GM12878 (cell line): Measurements from ENCODE around the gene FRAS1. TPM values are rescaled to one million over a fixed set of nuclear protein-coding genes. Genes with fewer than 3 reads are reported as not detected.

Experiments
- CEBPB ChIP-seq, 2 experiments: fragments of 150-350 bp in 1 of 2; IDR thresholded peaks; 2 replicates each; pipeline ENCODE4 v1.6.1; 2012 to 2014; ENCODE audit warnings: low read depth in 2 of 2, low read length in 2 of 2, borderline replicate concordance in 1 of 2, inconsistent platforms in 1 of 2
- DPF2 ChIP-seq: fragments of 450-650 bp; IDR thresholded peaks from 2 replicates; pipeline ENCODE4 v1.6.1; 2017; ENCODE audit warnings: mild to moderate bottlenecking
- GABPA ChIP-seq: IDR thresholded peaks from 2 replicates; pipeline ENCODE4 v1.6.1; 2014; ENCODE audit warnings: antibody characterized with exemption, low read depth, mild to moderate bottlenecking, inconsistent platforms
- HDAC6 ChIP-seq: fragments of 200-600 bp; sonication (generic); IDR thresholded peaks from one replicate; pipeline ENCODE4 v1.8.0; 2017; ENCODE audit warnings: antibody characterized with exemption; ENCODE audit not compliant: unreplicated experiment
- NR2C2 ChIP-seq: IDR thresholded peaks from 2 replicates; pipeline ENCODE4 v1.6.1; 2011; ENCODE audit warnings: borderline replicate concordance, low read depth; ENCODE audit not compliant: control insufficient read depth, insufficient read length
- PML ChIP-seq: IDR thresholded peaks from 2 replicates; pipeline ENCODE4 v1.6.1; 2012; ENCODE audit warnings: low read length, inconsistent platforms
- RB1 ChIP-seq: fragments of 450-650 bp; formaldehyde crosslinking; IDR thresholded peaks from 2 replicates; pipeline ENCODE4 v1.6.1; 2017; ENCODE audit warnings: mild to moderate bottlenecking, borderline replicate concordance
- RBBP5 ChIP-seq: fragments of 200-600 bp; sonication (generic); conservative IDR thresholded peaks from 2 replicates; pipeline ENCODE4 v1.6.1; 2016
- SIN3A ChIP-seq: IDR thresholded peaks from 2 replicates; pipeline ENCODE4 v1.6.1; 2012; ENCODE audit warnings: low read depth, low read length, improper control_type of control experiment
- YBX1 ChIP-seq: fragments of 450-650 bp; IDR thresholded peaks from 2 replicates; pipeline ENCODE4 v1.6.1; 2016; ENCODE audit warnings: antibody characterized with exemption
- ZNF274 ChIP-seq: IDR thresholded peaks from one replicate; pipeline ENCODE4 v1.8.0; 2011; ENCODE audit not compliant: insufficient read length, insufficient read depth
- polyA plus RNA-seq, 11 experiments: library from polyadenylated mRNA; depleted of rRNA in 4 of 11; unstranded in 6 of 11; stranded (reverse) in 5 of 11; fragments of >200 nt; fragmentation: Nextera tagmentation in 4 of 11; fragmentation: Illumina TruSeq in 1 of 11; extraction: Ambion mirVana in 4 of 11; extraction: Trizol in 1 of 11; gene quantifications; 1 replicate in 1 of 11; 2 replicates in 10 of 11; pipeline versions ENCODE4 v1.2.1 to v1.2.3, GENCODE V29; 2011 to 2016; ENCODE audit warnings: inconsistent platforms in 2 of 11, missing spikeins in 2 of 11, low read depth in 1 of 11
- total RNA-seq, 4 experiments: library from RNA; depleted of rRNA in 3 of 4; stranded (reverse); fragments of >200 nt in 3 of 4; fragmentation: Illumina TruSeq in 1 of 4; extraction: Trizol in 1 of 4; gene quantifications; 2 replicates each; pipeline versions ENCODE4 v1.2.1 to v1.2.3, GENCODE V29; 2013 to 2021
- TF ChIP-seq, protein P1 (sequence below): fragments of 450-650 bp; IDR thresholded peaks from 2 replicates; pipeline ENCODE4 v1.6.1; 2017; ENCODE audit warnings: antibody characterized with exemption, mild to moderate bottlenecking, moderate library complexity
- TF ChIP-seq, protein P2 (sequence below): fragments of 450-650 bp; IDR thresholded peaks from 2 replicates; pipeline ENCODE4 v1.6.1; 2016; ENCODE audit warnings: mild to moderate bottlenecking
- TF ChIP-seq, protein P3 (sequence below): IDR thresholded peaks from 2 replicates; pipeline ENCODE4 v1.6.1; 2012; ENCODE audit warnings: low read length, inconsistent platforms

Gene FRAS1
- total and polyA plus RNA-seq, 10 of the 15 experiments (the other 5 are each of a cell fraction or from before 2014, with no cell fraction given): 0.08 to 11.7 (median 0.20) TPM

DNA sequence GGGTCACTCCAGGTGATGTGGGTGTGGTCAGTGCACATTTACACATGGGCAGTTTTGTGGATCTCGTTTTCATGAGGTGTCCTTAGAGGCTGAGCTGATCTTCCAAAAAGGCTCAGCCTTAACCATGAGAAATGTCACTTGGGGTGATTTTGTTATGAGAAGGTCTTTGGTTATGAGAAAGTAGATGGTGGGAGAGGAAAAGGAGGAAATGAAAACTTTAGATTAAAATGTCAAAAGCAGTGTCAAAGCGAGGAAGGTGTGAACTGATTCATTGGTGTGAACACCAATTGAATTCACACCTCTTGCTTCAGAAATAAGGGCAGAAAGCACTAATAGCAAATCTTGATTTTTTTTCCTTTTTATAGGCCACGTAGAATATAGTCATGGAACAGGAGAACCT is 394.3 kb downstream of the FRAS1 start (continued):
- TF ChIP-seq GABPA (no peak), CEBPB (IDR thresholded peaks at IDR 0.05; ENCODE audit: borderline replicate concordance in 1 of 2, low read depth in 2 of 2, low read length in 2 of 2) (no peak), DPF2 (0 out of 2 replicates have a peak, but pooled peaks have one; percentile 31), HDAC6 (no peak), PML (no peak), ZNF274 (no peak), NR2C2 (no peak), RB1 (no peak), RBBP5 (no peak), YBX1 (no peak), SIN3A (no peak)
- TF ChIP-seq, protein P1, sequence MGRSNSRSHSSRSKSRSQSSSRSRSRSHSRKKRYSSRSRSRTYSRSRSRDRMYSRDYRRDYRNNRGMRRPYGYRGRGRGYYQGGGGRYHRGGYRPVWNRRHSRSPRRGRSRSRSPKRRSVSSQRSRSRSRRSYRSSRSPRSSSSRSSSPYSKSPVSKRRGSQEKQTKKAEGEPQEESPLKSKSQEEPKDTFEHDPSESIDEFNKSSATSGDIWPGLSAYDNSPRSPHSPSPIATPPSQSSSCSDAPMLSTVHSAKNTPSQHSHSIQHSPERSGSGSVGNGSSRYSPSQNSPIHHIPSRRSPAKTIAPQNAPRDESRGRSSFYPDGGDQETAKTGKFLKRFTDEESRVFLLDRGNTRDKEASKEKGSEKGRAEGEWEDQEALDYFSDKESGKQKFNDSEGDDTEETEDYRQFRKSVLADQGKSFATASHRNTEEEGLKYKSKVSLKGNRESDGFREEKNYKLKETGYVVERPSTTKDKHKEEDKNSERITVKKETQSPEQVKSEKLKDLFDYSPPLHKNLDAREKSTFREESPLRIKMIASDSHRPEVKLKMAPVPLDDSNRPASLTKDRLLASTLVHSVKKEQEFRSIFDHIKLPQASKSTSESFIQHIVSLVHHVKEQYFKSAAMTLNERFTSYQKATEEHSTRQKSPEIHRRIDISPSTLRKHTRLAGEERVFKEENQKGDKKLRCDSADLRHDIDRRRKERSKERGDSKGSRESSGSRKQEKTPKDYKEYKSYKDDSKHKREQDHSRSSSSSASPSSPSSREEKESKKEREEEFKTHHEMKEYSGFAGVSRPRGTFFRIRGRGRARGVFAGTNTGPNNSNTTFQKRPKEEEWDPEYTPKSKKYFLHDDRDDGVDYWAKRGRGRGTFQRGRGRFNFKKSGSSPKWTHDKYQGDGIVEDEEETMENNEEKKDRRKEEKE: no peak
- TF ChIP-seq, protein P2, sequence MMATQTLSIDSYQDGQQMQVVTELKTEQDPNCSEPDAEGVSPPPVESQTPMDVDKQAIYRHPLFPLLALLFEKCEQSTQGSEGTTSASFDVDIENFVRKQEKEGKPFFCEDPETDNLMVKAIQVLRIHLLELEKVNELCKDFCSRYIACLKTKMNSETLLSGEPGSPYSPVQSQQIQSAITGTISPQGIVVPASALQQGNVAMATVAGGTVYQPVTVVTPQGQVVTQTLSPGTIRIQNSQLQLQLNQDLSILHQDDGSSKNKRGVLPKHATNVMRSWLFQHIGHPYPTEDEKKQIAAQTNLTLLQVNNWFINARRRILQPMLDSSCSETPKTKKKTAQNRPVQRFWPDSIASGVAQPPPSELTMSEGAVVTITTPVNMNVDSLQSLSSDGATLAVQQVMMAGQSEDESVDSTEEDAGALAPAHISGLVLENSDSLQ: 0 out of 2 replicates have a peak, but pooled peaks have one; percentile 12
- TF ChIP-seq, protein P3, sequence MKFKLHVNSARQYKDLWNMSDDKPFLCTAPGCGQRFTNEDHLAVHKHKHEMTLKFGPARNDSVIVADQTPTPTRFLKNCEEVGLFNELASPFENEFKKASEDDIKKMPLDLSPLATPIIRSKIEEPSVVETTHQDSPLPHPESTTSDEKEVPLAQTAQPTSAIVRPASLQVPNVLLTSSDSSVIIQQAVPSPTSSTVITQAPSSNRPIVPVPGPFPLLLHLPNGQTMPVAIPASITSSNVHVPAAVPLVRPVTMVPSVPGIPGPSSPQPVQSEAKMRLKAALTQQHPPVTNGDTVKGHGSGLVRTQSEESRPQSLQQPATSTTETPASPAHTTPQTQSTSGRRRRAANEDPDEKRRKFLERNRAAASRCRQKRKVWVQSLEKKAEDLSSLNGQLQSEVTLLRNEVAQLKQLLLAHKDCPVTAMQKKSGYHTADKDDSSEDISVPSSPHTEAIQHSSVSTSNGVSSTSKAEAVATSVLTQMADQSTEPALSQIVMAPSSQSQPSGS: no peak
